ENCODE data around the gene GAS2. TPM values are rescaled to one million over a fixed set of nuclear protein-coding genes. Genes with fewer than 3 reads are reported as not detected.

Gene GAS2
- 1.4 TPM for polyA plus RNA-seq (2013, experiment 1 of 2)
- polyA plus RNA-seq (2013, experiment 2 of 2) = 0.89 TPM

- Histone ChIP-seq H3K14ac (ENCODE audit: low read length) (peak within 1 kb of the TSS; percentile 82), H3K4me3 (ENCODE audit: low read length in 2 of 2) (peak within 1 kb of the TSS; percentile 46 to 78), H3K4me1 (ENCODE audit: control insufficient read depth in 2 of 2, insufficient read depth in 1 of 2, low read depth in 1 of 2, low read length in 2 of 2) (peaks cover 3 to 9% of the 10 kb centered on the region in 2 donors), H3K36me3 (replicated peaks in 1 of 2; ENCODE audit: control insufficient read depth in 2 of 2, insufficient read depth in 2 of 2, low read length in 2 of 2) (no peaks in the 10 kb centered on the region), H4K8ac (ENCODE audit: low read depth, low read length) (no peak within 1 kb of the TSS), H4K91ac (ENCODE audit: low read depth, low read length, poor library complexity) (no peak within 1 kb of the TSS), H2BK5ac (ENCODE audit: low read length) (no peak within 1 kb of the TSS), H2AK5ac (ENCODE audit: low read depth, low read length) (no peak within 1 kb of the TSS), H2AFZ (ENCODE audit: low read length) (peak within 1 kb of the TSS; percentile 94), H3K9me3 (replicated peaks in 1 of 2; ENCODE audit: control insufficient read depth in 2 of 2, insufficient read depth in 1 of 2, low read depth in 1 of 2, low read length in 2 of 2) (no peaks in the 10 kb centered on the region), H3K18ac (ENCODE audit: low read length) (peak within 1 kb of the TSS; percentile 87), H3K4ac (ENCODE audit: low read length) (no peak within 1 kb of the TSS), H3K79me1 (ENCODE audit: low read depth, low read length) (no peaks in the 10 kb centered on the region), H3K27me3 (ENCODE audit: control insufficient read depth in 3 of 3, insufficient read depth in 3 of 3, low read depth in 1 of 3, low read length in 3 of 3) (no peaks in the 10 kb centered on the region), H3K23ac (ENCODE audit: low read depth, low read length, poor library complexity) (peak within 1 kb of the TSS; percentile 31), H3K9ac (ENCODE audit: low read depth, low read length, poor library complexity) (peak within 1 kb of the TSS; percentile 81), H2BK12ac (ENCODE audit: low read length) (no peak within 1 kb of the TSS), H3K27ac (replicated peaks; ENCODE audit: low read length) (no peak within 1 kb of the TSS), H2BK15ac (ENCODE audit: low read length) (no peak within 1 kb of the TSS), H3K4me2 (ENCODE audit: insufficient read depth, low read length, poor library complexity, severe bottlenecking) (peak within 1 kb of the TSS; percentile 86), H2BK120ac (ENCODE audit: low read depth, low read length) (no peak within 1 kb of the TSS)
- no CpG with 5 or more reads among the region's 8 CpGs for WGBS, 2 donors (ENCODE audit: extremely low coverage in 2 of 2, insufficient read length in 2 of 2, insufficient replicate concordance in 1 of 2)
- DNase-seq (ENCODE audit: low spot score) = no peak
Observed at GRCh38 chr11:22666325-22666687, at the start of gene GAS2. Gene GAS2 (plus strand): TSS chr11:22666611. CDS start chr11:22674870, 8,259 bp downstream.

GRCh38 chr11:22617868-22618267, 48.5 kb upstream of the GAS2 start:
- Histone ChIP-seq H3K9ac (ENCODE audit: low read depth, low read length, poor library complexity) (no peak overlapping the region), H3K18ac (ENCODE audit: low read length) (no peak overlapping the region), H2AK5ac (ENCODE audit: low read depth, low read length) (no peak overlapping the region), H3K4me1 (ENCODE audit: control insufficient read depth in 2 of 2, insufficient read depth in 1 of 2, low read depth in 1 of 2, low read length in 2 of 2) (no peaks in the 10 kb centered on the region), H3K4me2 (ENCODE audit: insufficient read depth, low read length, poor library complexity, severe bottlenecking) (no peak overlapping the region), H3K4me3 (ENCODE audit: low read length in 2 of 2) (no peak overlapping the region), H3K14ac (ENCODE audit: low read length) (no peak overlapping the region), H3K79me1 (ENCODE audit: low read depth, low read length) (no peaks in the 10 kb centered on the region), H3K27ac (replicated peaks; ENCODE audit: low read length) (no peak overlapping the region), H3K4ac (ENCODE audit: low read length) (no peak overlapping the region), H3K27me3 (ENCODE audit: control insufficient read depth in 3 of 3, insufficient read depth in 3 of 3, low read depth in 1 of 3, low read length in 3 of 3) (no peaks in the 10 kb centered on the region), H2AFZ (ENCODE audit: low read length) (no peak overlapping the region), H2BK15ac (ENCODE audit: low read length) (no peak overlapping the region), H4K8ac (ENCODE audit: low read depth, low read length) (no peak overlapping the region), H3K9me3 (replicated peaks in 1 of 2; ENCODE audit: control insufficient read depth in 2 of 2, insufficient read depth in 1 of 2, low read depth in 1 of 2, low read length in 2 of 2) (peaks cover 0 to 4% of the 10 kb centered on the region in 2 donors), H2BK12ac (ENCODE audit: low read length) (no peak overlapping the region), H2BK120ac (ENCODE audit: low read depth, low read length) (no peak overlapping the region), H3K23ac (ENCODE audit: low read depth, low read length, poor library complexity) (no peak overlapping the region), H2BK5ac (ENCODE audit: low read length) (no peak overlapping the region), H3K36me3 (replicated peaks in 1 of 2; ENCODE audit: control insufficient read depth in 2 of 2, insufficient read depth in 2 of 2, low read length in 2 of 2) (peaks cover 0 to 4% of the 10 kb centered on the region in 2 donors), H4K91ac (ENCODE audit: low read depth, low read length, poor library complexity) (no peak overlapping the region)
- no peak for DNase-seq (ENCODE audit: low spot score)
- WGBS, 2 donors (ENCODE audit: extremely low coverage in 2 of 2, insufficient read length in 2 of 2, insufficient replicate concordance in 1 of 2) = no CpG with 5 or more reads among the region's 5 CpGs

GRCh38 chr11:22624742-22625447, 41.5 kb upstream of the GAS2 start:
- H3K18ac ChIP-seq (ENCODE audit: low read length) = peak overlapping the region; percentile 98
- H4K91ac ChIP-seq (ENCODE audit: low read depth, low read length, poor library complexity) = no peak overlapping the region
- H3K27me3 ChIP-seq (ENCODE audit: control insufficient read depth in 3 of 3, insufficient read depth in 3 of 3, low read depth in 1 of 3, low read length in 3 of 3) = no peaks in the 10 kb centered on the region
- no peak overlapping the region for H2BK15ac ChIP-seq (ENCODE audit: low read length)
- peak overlapping the region; percentile 96 for H3K23ac ChIP-seq (ENCODE audit: low read depth, low read length, poor library complexity)
- peak overlapping the region; percentile 91 for H3K27ac ChIP-seq (replicated peaks; ENCODE audit: low read length)
- no peak overlapping the region for H2AK5ac ChIP-seq (ENCODE audit: low read depth, low read length)
- peaks cover 0 to 12% of the 10 kb centered on the region in 2 donors for H3K36me3 ChIP-seq (replicated peaks in 1 of 2; ENCODE audit: control insufficient read depth in 2 of 2, insufficient read depth in 2 of 2, low read length in 2 of 2)
- H3K14ac ChIP-seq (ENCODE audit: low read length) = no peak overlapping the region
- H3K79me1 ChIP-seq (ENCODE audit: low read depth, low read length) = no peaks in the 10 kb centered on the region
- H3K4me2 ChIP-seq (ENCODE audit: insufficient read depth, low read length, poor library complexity, severe bottlenecking) = peak overlapping the region; percentile 87
- WGBS, 2 donors (ENCODE audit: extremely low coverage in 2 of 2, insufficient read length in 2 of 2, insufficient replicate concordance in 1 of 2) = no CpG with 5 or more reads among the region's 31 CpGs
- no peak for DNase-seq (ENCODE audit: low spot score)
- H2BK5ac ChIP-seq (ENCODE audit: low read length) = peak overlapping the region; percentile 70
- H2BK120ac ChIP-seq (ENCODE audit: low read depth, low read length) = peak overlapping the region; percentile 62
- H2BK12ac ChIP-seq (ENCODE audit: low read length) = no peak overlapping the region
- H4K8ac ChIP-seq (ENCODE audit: low read depth, low read length) = no peak overlapping the region
- H2AFZ ChIP-seq (ENCODE audit: low read length) = peak overlapping the region; percentile 97
- H3K4me1 ChIP-seq (ENCODE audit: control insufficient read depth in 2 of 2, insufficient read depth in 1 of 2, low read depth in 1 of 2, low read length in 2 of 2) = peaks cover 0 to 5% of the 10 kb centered on the region in 2 donors
- no peak overlapping the region for H3K4ac ChIP-seq (ENCODE audit: low read length)
- H3K4me3 ChIP-seq (ENCODE audit: low read length in 2 of 2) = peak overlapping the region; percentile 86 to 99
- H3K9ac ChIP-seq (ENCODE audit: low read depth, low read length, poor library complexity) = no peak overlapping the region
- no peaks in the 10 kb centered on the region for H3K9me3 ChIP-seq (replicated peaks in 1 of 2; ENCODE audit: control insufficient read depth in 2 of 2, insufficient read depth in 1 of 2, low read depth in 1 of 2, low read length in 2 of 2)

GRCh38 chr11:22625448-22626287, 40.7 kb upstream of the GAS2 start, which contains the start of gene FANCF:
Gene FANCF (minus strand): TSS chr11:22625823. CDS start chr11:22625810, 13 bp downstream.
- Histone ChIP-seq H3K4me2 (ENCODE audit: insufficient read depth, low read length, poor library complexity, severe bottlenecking) (peak within 1 kb of the TSS; percentile 87), H3K9me3 (replicated peaks in 1 of 2; ENCODE audit: control insufficient read depth in 2 of 2, insufficient read depth in 1 of 2, low read depth in 1 of 2, low read length in 2 of 2) (no peaks in the 10 kb centered on the region), H3K18ac (ENCODE audit: low read length) (peak within 1 kb of the TSS; percentile 98), H2AK5ac (ENCODE audit: low read depth, low read length) (no peak within 1 kb of the TSS), H2AFZ (ENCODE audit: low read length) (peak within 1 kb of the TSS; percentile 97), H2BK12ac (ENCODE audit: low read length) (no peak within 1 kb of the TSS), H2BK120ac (ENCODE audit: low read depth, low read length) (peak within 1 kb of the TSS; percentile 62), H3K14ac (ENCODE audit: low read length) (peak within 1 kb of the TSS; percentile 94), H3K79me1 (ENCODE audit: low read depth, low read length) (no peaks in the 10 kb centered on the region), H3K4me3 (ENCODE audit: low read length in 2 of 2) (peak within 1 kb of the TSS; percentile 86 to 99), H3K4me1 (ENCODE audit: control insufficient read depth in 2 of 2, insufficient read depth in 1 of 2, low read depth in 1 of 2, low read length in 2 of 2) (peaks cover 0 to 5% of the 10 kb centered on the region in 2 donors), H2BK5ac (ENCODE audit: low read length) (peak within 1 kb of the TSS; percentile 70), H3K27me3 (ENCODE audit: control insufficient read depth in 3 of 3, insufficient read depth in 3 of 3, low read depth in 1 of 3, low read length in 3 of 3) (no peaks in the 10 kb centered on the region), H3K4ac (ENCODE audit: low read length) (no peak within 1 kb of the TSS), H3K27ac (replicated peaks; ENCODE audit: low read length) (peak within 1 kb of the TSS; percentile 91), H4K8ac (ENCODE audit: low read depth, low read length) (no peak within 1 kb of the TSS), H3K36me3 (replicated peaks in 1 of 2; ENCODE audit: control insufficient read depth in 2 of 2, insufficient read depth in 2 of 2, low read length in 2 of 2) (peaks cover 0 to 12% of the 10 kb centered on the region in 2 donors), H2BK15ac (ENCODE audit: low read length) (peak within 1 kb of the TSS; percentile 16), H3K9ac (ENCODE audit: low read depth, low read length, poor library complexity) (peak within 1 kb of the TSS; percentile 91), H4K91ac (ENCODE audit: low read depth, low read length, poor library complexity) (no peak within 1 kb of the TSS), H3K23ac (ENCODE audit: low read depth, low read length, poor library complexity) (peak within 1 kb of the TSS; percentile 96)
- no CpG with 5 or more reads among the region's 55 CpGs for WGBS, 2 donors (ENCODE audit: extremely low coverage in 2 of 2, insufficient read length in 2 of 2, insufficient replicate concordance in 1 of 2)
- DNase-seq (ENCODE audit: low spot score) = peak; percentile 97

Measured in neuronal stem cell (in vitro differentiated cells).